ENCODE results near the gene ABCA3. TPM values are rescaled to one million over a fixed set of nuclear protein-coding genes. Genes with fewer than 3 reads are reported as not detected.

ABCA3 gene
- total RNA-seq, 1 donor, result 0.43 TPM

DNA sequence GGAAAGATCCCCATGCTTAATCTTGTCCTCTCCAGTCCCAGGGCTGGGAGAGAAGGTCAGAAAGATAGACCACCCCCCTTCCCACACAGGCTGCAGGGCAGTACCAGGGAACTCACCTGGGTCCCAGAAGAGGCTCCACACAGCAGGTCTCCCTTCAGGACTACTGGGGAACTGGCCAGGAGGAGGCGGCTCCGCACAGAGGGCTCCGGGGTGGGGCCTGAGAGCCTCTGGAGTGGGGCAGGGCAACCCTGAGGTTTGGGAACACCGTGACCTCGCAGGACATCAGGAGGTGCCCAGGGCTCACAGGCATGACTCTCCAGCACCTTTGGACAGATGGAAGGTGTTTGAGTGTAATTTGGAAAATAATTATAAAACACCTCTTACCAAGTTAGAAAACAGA is 11.0 kb downstream of the ABCA3 start:
- TF ChIP-seq, protein P1, sequence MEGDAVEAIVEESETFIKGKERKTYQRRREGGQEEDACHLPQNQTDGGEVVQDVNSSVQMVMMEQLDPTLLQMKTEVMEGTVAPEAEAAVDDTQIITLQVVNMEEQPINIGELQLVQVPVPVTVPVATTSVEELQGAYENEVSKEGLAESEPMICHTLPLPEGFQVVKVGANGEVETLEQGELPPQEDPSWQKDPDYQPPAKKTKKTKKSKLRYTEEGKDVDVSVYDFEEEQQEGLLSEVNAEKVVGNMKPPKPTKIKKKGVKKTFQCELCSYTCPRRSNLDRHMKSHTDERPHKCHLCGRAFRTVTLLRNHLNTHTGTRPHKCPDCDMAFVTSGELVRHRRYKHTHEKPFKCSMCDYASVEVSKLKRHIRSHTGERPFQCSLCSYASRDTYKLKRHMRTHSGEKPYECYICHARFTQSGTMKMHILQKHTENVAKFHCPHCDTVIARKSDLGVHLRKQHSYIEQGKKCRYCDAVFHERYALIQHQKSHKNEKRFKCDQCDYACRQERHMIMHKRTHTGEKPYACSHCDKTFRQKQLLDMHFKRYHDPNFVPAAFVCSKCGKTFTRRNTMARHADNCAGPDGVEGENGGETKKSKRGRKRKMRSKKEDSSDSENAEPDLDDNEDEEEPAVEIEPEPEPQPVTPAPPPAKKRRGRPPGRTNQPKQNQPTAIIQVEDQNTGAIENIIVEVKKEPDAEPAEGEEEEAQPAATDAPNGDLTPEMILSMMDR (IDR thresholded peaks at IDR 0.05; ENCODE audit: insufficient read depth, low read depth, low read length), result no peak
- no peak for DNase-seq (ENCODE audit: low read depth)
- no peak overlapping the region for H3K4me3 ChIP-seq (ENCODE audit: low read depth, low read length)

DNA sequence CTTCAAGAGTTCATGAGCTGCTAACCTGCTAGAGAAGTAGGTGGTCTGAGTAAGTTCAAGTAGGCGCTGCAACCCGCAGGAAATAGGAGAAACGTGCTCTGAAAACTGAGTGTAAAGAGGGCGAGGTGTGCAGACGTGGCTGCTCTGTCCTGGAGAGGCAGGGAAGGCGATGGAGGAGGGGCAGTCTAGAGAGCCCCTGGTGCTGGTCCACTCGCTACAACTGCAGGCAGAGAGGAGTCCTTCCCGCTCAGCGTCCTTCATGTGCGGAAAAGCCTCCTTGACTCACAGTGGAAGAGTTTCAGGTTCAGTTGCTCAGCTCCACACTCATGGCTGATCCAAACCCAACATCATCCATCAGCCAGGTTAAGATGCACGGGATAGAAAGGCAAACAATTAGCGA is 12.1 kb downstream of the ABCA3 start:
- no peak for DNase-seq (ENCODE audit: low read depth)
- TF ChIP-seq, protein P1 (IDR thresholded peaks at IDR 0.05; ENCODE audit: insufficient read depth, low read depth, low read length), result no peak
- no peak overlapping the region for H3K4me3 ChIP-seq (ENCODE audit: low read depth, low read length)

DNA sequence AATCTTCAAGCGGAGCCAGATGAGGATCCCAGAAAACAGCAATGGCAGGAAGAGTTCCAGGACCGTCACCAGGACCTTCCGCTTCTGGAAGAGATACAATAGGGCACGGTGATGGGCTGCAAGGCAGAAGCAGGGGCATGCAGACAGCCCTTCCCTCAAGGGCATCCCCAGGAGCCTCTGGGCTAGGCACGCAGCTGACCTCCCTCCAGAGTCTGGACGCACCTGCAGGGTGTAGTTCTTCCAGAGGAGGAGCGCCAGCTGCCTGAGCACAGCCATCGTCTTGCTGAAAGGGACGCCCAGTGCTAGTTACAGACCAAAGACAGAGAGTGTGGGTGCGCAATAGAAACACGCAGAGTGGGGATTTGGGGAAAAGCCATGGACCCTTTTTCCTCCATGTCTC is 14.3 kb downstream of the ABCA3 start:
- TF ChIP-seq, protein P1 (IDR thresholded peaks at IDR 0.05; ENCODE audit: insufficient read depth, low read depth, low read length), result no peak
- DNase-seq (ENCODE audit: low read depth), result no peak

DNA sequence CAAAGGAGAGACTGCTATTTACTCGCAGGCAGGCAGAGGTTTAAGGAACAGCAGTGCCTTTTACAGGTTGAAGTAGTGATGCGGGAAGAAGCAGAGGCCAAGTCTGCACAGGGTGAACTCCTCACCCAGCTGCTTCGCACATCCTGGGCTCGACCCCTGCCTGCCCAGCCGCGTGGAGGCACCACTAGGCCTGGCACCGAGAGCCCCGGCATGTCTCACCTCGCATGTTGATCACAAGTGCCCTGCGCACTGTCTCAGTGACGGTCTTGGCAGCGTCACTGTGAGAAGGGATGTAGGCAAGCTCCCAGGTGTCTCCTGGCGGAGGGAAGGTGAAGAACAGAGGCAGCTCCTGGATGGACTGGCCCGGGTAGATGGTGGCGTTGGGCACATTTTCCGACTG is 14.7 kb downstream of the ABCA3 start:
- TF ChIP-seq, protein P1 (IDR thresholded peaks at IDR 0.05; ENCODE audit: insufficient read depth, low read depth, low read length), result no peak
- no peak for DNase-seq (ENCODE audit: low read depth)

More for the DNA sequence above, 14.3 kb downstream of the ABCA3 start:
- no peak overlapping the region for H3K4me3 ChIP-seq (ENCODE audit: low read depth, low read length)

DNA sequence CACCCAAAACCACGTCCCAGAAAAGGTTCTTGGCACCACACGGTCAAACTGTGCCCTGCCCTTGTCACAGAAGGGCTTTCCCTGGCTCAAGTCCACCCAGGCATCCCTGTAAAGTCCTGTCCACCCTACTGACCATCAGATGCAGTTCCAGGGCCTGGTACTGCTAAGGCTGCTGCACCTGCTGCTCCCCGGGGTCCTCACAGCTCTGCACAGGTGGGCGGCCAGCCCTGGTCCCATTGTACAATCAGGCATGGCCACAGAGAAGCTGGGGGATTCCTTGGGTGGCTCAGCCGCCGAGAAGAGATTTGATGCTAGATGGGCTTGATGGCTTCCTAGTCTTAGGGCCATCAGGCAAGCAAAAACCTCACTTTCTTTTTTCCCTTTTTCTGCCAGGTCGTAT is 15.3 kb downstream of the ABCA3 start:
- TF ChIP-seq, protein P1 (IDR thresholded peaks at IDR 0.05; ENCODE audit: insufficient read depth, low read depth, low read length), result no peak

More for the DNA sequence above, 14.7 kb downstream of the ABCA3 start:
- H3K4me3 ChIP-seq (ENCODE audit: low read depth, low read length), result no peak overlapping the region

DNA sequence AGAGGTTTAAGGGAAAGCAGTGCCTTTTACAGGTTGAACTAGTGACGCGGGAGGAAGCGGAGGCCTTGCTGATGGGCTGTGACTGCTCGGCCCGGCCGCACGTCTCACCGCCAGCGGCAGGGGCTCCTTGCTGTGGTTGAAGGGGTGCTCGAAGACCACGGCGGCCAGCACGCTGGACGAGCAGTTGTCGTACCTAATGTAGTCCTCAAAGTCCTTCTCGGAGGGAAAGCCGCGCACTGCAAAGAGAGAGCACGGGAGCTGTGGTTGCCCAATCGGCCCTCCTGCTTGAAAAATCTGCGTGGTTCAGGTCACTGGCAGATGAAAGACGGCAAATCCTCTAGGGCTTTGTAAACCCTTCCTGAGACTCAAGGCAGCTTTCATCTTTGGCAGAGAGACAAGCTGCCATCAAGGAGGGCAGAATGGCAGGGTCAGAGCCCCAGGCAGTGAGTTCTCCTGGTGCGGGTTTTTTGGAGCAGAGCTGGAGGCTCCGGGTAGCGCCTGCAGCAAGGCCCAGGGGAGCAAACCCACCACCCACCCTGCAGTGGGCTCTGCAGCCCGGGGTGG is 16.1 kb downstream of the ABCA3 start:
- no peak for DNase-seq (ENCODE audit: low read depth)
- TF ChIP-seq, protein P1 (IDR thresholded peaks at IDR 0.05; ENCODE audit: insufficient read depth, low read depth, low read length), result no peak
- H3K4me3 ChIP-seq (ENCODE audit: low read depth, low read length), result no peak overlapping the region

More for the DNA sequence above, 15.3 kb downstream of the ABCA3 start:
- DNase-seq (ENCODE audit: low read depth), result no peak
- H3K4me3 ChIP-seq (ENCODE audit: low read depth, low read length), result no peak overlapping the region

DNA sequence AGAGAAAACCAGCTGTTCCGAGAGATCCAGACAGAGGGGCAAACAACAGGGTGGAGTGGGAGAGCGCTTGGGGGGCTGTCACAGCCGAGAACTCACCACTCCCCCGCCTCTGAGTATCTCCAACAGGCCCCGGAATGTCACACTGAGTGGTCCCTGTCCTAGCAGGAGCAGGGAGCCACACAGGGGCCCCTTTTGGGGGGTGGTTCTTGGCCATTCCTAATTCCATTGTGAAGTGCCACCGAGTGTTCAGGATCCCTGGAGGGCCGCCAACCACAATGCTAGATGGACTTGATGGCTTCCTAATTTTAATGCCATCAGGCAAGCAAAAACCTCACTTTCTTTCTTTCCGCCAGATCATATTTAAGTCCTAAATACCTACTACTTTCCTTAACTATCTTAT is 16.8 kb downstream of the ABCA3 start:
- TF ChIP-seq, protein P1 (IDR thresholded peaks at IDR 0.05; ENCODE audit: insufficient read depth, low read depth, low read length), result no peak
- no peak for DNase-seq (ENCODE audit: low read depth)
- H3K4me3 ChIP-seq (ENCODE audit: low read depth, low read length), result no peak overlapping the region

Measured in fibroblast of villous mesenchyme (primary cell).